HFFc6 (cell line): ENCODE results near the gene OAS2. TPM values are rescaled to one million over a fixed set of nuclear protein-coding genes. Genes with fewer than 3 reads are reported as not detected.

Source experiments
- DNase-seq: peaks from one replicate; pipeline ENCODE4 v3.0.0-alpha.2; 2018
- H3K27ac Mint-ChIP-seq: 2 replicates; pipeline ENCODE4 v1.8.0; 2020; ENCODE audit warnings: mild to moderate bottlenecking, mixed read lengths
- H3K27me3 Mint-ChIP-seq: 2 replicates; pipeline ENCODE4 v1.8.0; 2021; ENCODE audit warnings: mild to moderate bottlenecking, moderate library complexity, mixed read lengths; ENCODE audit not compliant: insufficient read depth
- H3K36me3 Mint-ChIP-seq: 2 replicates; pipeline ENCODE4 v1.8.0; 2021; ENCODE audit warnings: low read depth, mixed read lengths
- H3K4me1 Mint-ChIP-seq: 2 replicates; pipeline ENCODE4 v1.8.0; 2020; ENCODE audit warnings: low read depth, mixed read lengths
- H3K4me3 Mint-ChIP-seq: 2 replicates; pipeline ENCODE4 v1.8.0; 2020; ENCODE audit warnings: mild to moderate bottlenecking, moderate library complexity, mixed read lengths
- H3K9me3 Mint-ChIP-seq: 2 replicates; pipeline ENCODE4 v1.8.0; 2020; ENCODE audit warnings: mild to moderate bottlenecking, mixed read lengths
- CTCF ChIP-seq: fragments of 200-600 bp; sonication (generic); IDR thresholded peaks from 2 replicates; pipeline ENCODE4 v1.5.0; 2021; ENCODE audit warnings: antibody characterized with exemption, mild to moderate bottlenecking
- total RNA-seq, 6 experiments: library from RNA; stranded (reverse); fragmentation: NEBNext Ultra II Directional; extraction: Animal tissue kit (Norgen Biotek cat#: 25700); gene quantifications; 2 replicates in 1 of 6; 3 replicates in 5 of 6; pipeline ENCODE4 v1.2.3, GENCODE V29; 2021

The OAS2 gene
- total RNA-seq, 6 experiments from 2014 or later: 0.28 to 0.63 (median 0.47) TPM

GRCh38 chr12:113002155-113002554, 23.8 kb downstream of the OAS2 start:
- H3K4me1 Mint-ChIP-seq: peaks cover 7% of the 10 kb centered on the region
- DNase-seq: no peak
- H3K36me3 Mint-ChIP-seq: no peaks in the 10 kb centered on the region
- no peak overlapping the region for H3K27ac Mint-ChIP-seq
- no peaks in the 10 kb centered on the region; the same call in 1 of the 2 replicates for H3K9me3 Mint-ChIP-seq
- no peak overlapping the region for H3K4me3 Mint-ChIP-seq
- peak; percentile 29; the same call in 1 of the 2 replicates for TF ChIP-seq CTCF
- peaks cover 40% of the 10 kb centered on the region for H3K27me3 Mint-ChIP-seq

- H3K27me3 Mint-ChIP-seq: peaks cover 38% of the 10 kb centered on the region
- DNase-seq: no peak
- TF ChIP-seq CTCF: no peak
- no peak overlapping the region for H3K4me3 Mint-ChIP-seq
- H3K9me3 Mint-ChIP-seq: no peaks in the 10 kb centered on the region; the same call in 1 of the 2 replicates
- no peak overlapping the region for H3K27ac Mint-ChIP-seq
- H3K4me1 Mint-ChIP-seq: peaks cover 12% of the 10 kb centered on the region
- no peaks in the 10 kb centered on the region for H3K36me3 Mint-ChIP-seq
Observed at GRCh38 chr12:113002676-113003075, 24.4 kb downstream of the OAS2 start.

DNA sequence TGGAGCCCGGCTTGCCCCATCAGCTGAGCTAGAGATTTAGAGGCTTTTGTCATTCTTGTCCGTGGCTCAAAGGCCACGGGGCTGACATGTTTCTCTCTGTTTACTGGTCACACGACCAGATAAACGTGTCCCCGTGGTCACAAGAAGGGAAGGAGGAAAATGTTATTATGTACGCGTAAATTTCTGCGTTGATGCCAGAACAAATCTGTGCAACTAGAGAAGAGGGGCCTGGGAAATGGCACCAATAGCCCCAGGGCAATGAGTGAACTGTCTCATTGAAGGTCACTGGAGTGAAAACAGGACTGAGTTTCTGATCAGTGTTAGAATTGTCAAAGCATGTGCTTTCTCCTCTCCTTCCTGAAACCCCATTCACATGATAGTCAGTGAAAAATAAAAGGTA, 25.3 kb downstream of the OAS2 start:
- H3K4me1 Mint-ChIP-seq: peaks cover 13% of the 10 kb centered on the region
- H3K27ac Mint-ChIP-seq: no peak overlapping the region
- no peak overlapping the region for H3K4me3 Mint-ChIP-seq
- H3K9me3 Mint-ChIP-seq: no peaks in the 10 kb centered on the region; the same call in 1 of the 2 replicates
- H3K36me3 Mint-ChIP-seq: no peaks in the 10 kb centered on the region
- DNase-seq: no peak
- peaks cover 35% of the 10 kb centered on the region for H3K27me3 Mint-ChIP-seq
- TF ChIP-seq CTCF: no peak

DNA sequence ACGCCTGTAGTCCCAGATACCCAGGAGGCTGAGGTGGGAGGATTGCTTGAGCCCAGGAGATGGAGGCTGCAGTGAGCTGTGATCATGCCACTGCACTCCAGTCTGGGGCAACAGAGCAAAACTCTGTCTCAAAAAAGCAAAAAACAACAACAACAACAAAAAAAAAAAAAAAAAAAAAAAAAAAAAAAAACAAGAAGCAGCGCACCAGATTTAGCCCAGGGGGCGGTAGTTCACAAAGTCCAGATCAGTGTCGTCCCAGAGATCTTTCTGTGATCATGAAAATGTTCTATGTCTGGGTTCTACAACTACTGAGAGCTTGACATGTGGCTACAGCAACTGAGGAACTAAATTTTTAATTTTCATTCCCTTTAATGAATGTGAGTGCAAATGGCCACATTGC, 27.4 kb downstream of the OAS2 start:
- Mint-ChIP-seq H3K4me3 (no peak overlapping the region), H3K4me1 (peaks cover 13% of the 10 kb centered on the region), H3K27ac (no peak overlapping the region), H3K36me3 (no peaks in the 10 kb centered on the region), H3K9me3 (no peaks in the 10 kb centered on the region; the same call in 1 of the 2 replicates), H3K27me3 (peaks cover 38% of the 10 kb centered on the region)
- no peak for DNase-seq
- TF ChIP-seq CTCF: peak; percentile 73

- no peaks in the 10 kb centered on the region; the same call in 1 of the 2 replicates for H3K9me3 Mint-ChIP-seq
- no peak for DNase-seq
- peaks cover 42% of the 10 kb centered on the region for H3K27me3 Mint-ChIP-seq
- H3K4me3 Mint-ChIP-seq: no peak overlapping the region
- 0 out of 2 replicates have a peak, but pooled peaks have one; percentile 5 for TF ChIP-seq CTCF
- H3K4me1 Mint-ChIP-seq: peaks cover 13% of the 10 kb centered on the region
- no peak overlapping the region for H3K27ac Mint-ChIP-seq
- H3K36me3 Mint-ChIP-seq: no peaks in the 10 kb centered on the region
Observed at GRCh38 chr12:113006206-113006605, 27.9 kb downstream of the OAS2 start.

DNA sequence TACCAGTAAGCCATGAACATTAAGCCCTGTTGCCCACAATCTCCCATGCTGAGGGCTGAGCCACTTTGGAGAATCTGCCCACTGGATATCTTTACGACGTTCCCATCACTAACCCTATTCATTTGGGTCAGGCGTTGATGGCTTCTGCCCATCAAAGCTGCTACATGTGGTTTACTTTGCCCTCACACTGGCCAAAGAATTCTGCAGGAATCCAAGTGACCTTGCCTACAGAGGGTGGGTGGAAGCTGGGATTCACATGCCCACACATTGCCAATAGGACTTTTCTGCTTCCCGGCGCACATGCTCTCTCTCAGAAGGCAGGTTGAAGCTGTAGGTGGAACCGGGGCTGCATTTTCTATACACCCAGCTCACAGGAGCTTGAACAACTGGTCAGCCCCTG, 28.3 kb downstream of the OAS2 start:
- Mint-ChIP-seq H3K4me3 (no peak overlapping the region), H3K36me3 (peaks cover 1% of the 10 kb centered on the region)

More for the DNA sequence above, 28.3 kb downstream of the OAS2 start:
- H3K9me3 Mint-ChIP-seq: peaks cover 2% of the 10 kb centered on the region
- peak overlapping the region; percentile 30; the same call in 1 of the 2 replicates for H3K27ac Mint-ChIP-seq
- no peak for TF ChIP-seq CTCF
- peaks cover 13% of the 10 kb centered on the region for H3K4me1 Mint-ChIP-seq
- DNase-seq: no peak
- H3K27me3 Mint-ChIP-seq: peaks cover 40% of the 10 kb centered on the region
